H1 (cell line): ENCODE results near the gene CACNG3. TPM values are rescaled to one million over a fixed set of nuclear protein-coding genes. Genes with fewer than 3 reads are reported as not detected.

Source experiments
- CTCF ChIA-PET: fragments of 300-600 bp; sonication (Branson Sonifier 250); formaldehyde crosslinking; loops from one replicate; lab custom pipeline; 2021; ENCODE audit not compliant: partially characterized antibody; lab: Charles Lee
- POLR2A ChIA-PET: fragments of 300-600 bp; sonication (Branson Sonifier 250); formaldehyde crosslinking; loops from one replicate; lab custom pipeline; 2021; ENCODE audit warnings: inconsistent platforms; ENCODE audit not compliant: partially characterized antibody; lab: Charles Lee
- DNase-seq, 2 experiments: peaks; one replicate each; pipeline versions ENCODE4 v3.0.0 to v3.0.0-alpha.2; 2010 to 2022; ENCODE audit warnings: low spot score in 2 of 2, low read depth in 1 of 2, mixed read lengths in 1 of 2
- FAIRE-seq: peaks from 2 replicates; lab custom pipeline; 2011; peaks lifted over from hg19 to GRCh38; lab: Jason Lieb, UNC
- H2AFZ ChIP-seq: 2 replicates; pipeline ENCODE4 v1.8.1; 2012; ENCODE audit warnings: low read length, inconsistent platforms
- H2AK5ac ChIP-seq: 2 replicates; pipeline ENCODE4 v1.6.1; 2013; ENCODE audit warnings: low read depth, low read length
- H2BK120ac ChIP-seq: replicated peaks from 2 replicates; pipeline ENCODE3; 2013; ENCODE audit warnings: low read depth, low read length, inconsistent platforms
- H2BK12ac ChIP-seq: 2 replicates; pipeline ENCODE4 v1.6.1; 2013; ENCODE audit warnings: low read depth, low read length
- H2BK15ac ChIP-seq: 2 replicates; pipeline ENCODE4 v1.6.1; 2013; ENCODE audit warnings: low read length
- H2BK20ac ChIP-seq: 2 replicates; pipeline ENCODE4 v1.6.1; 2013; ENCODE audit warnings: low read length
- H2BK5ac ChIP-seq: 2 replicates; pipeline ENCODE4 v1.6.1; 2013; ENCODE audit warnings: low read depth, low read length
- H3K14ac ChIP-seq: 2 replicates; pipeline ENCODE4 v1.6.1; 2013; ENCODE audit warnings: inconsistent platforms; ENCODE audit not compliant: insufficient read length
- H3K18ac ChIP-seq: 2 replicates; pipeline ENCODE4 v1.6.1; 2013; ENCODE audit warnings: low read length; ENCODE audit errors: extremely low read depth
- H3K23ac ChIP-seq: 2 replicates; pipeline ENCODE4 v1.6.1; 2013; ENCODE audit warnings: inconsistent platforms; ENCODE audit not compliant: insufficient read length
- H3K23me2 ChIP-seq: 2 replicates; pipeline ENCODE4 v1.6.1; 2013; ENCODE audit warnings: low read depth, low read length
- H3K27ac ChIP-seq: 2 replicates; pipeline ENCODE4 v1.6.1; 2011; ENCODE audit warnings: low read depth, low read length, inconsistent platforms
- H3K27me3 ChIP-seq, 4 experiments: replicated peaks in 1 of 4; 1 replicate in 1 of 4; 2 replicates in 3 of 4; pipeline versions ENCODE4 v1.6.1 to v1.8.1; 2011 to 2013; ENCODE audit warnings: low read length in 3 of 4, mild to moderate bottlenecking in 3 of 4, inconsistent platforms in 2 of 4, mixed read lengths in 2 of 4, moderate library complexity in 1 of 4; ENCODE audit not compliant: control insufficient read depth in 3 of 4, insufficient read depth in 3 of 4; ENCODE audit errors: extremely low read depth in 1 of 4
- H3K36me3 ChIP-seq, 4 experiments: 2 replicates each; pipeline versions ENCODE4 v1.6.1 to v1.8.1; 2011 to 2013; ENCODE audit warnings: mild to moderate bottlenecking in 4 of 4, low read length in 3 of 4, moderate library complexity in 2 of 4, control low read depth in 1 of 4, inconsistent platforms in 1 of 4; ENCODE audit not compliant: insufficient read depth in 4 of 4, control insufficient read depth in 2 of 4
- H3K4ac ChIP-seq: replicated peaks from 2 replicates; pipeline ENCODE3; 2013; ENCODE audit warnings: low read length, low read depth, mixed read lengths, inconsistent platforms; ENCODE audit not compliant: insufficient read length
- H3K4me1 ChIP-seq, 4 experiments: replicated peaks in 1 of 4; 1 replicate in 1 of 4; 2 replicates in 3 of 4; pipeline versions ENCODE4 v1.6.1 to v1.8.1; 2011 to 2013; ENCODE audit warnings: low read length in 3 of 4, inconsistent platforms in 2 of 4, mixed read lengths in 1 of 4; ENCODE audit not compliant: insufficient read depth in 4 of 4, control insufficient read depth in 3 of 4
- H3K4me2 ChIP-seq, 2 experiments: 2 replicates each; pipeline versions ENCODE4 v1.6.1 to v1.8.1; 2011 to 2013; ENCODE audit warnings: low read depth in 2 of 2, low read length in 2 of 2, control low read depth in 1 of 2, inconsistent platforms in 1 of 2, mild to moderate bottlenecking in 1 of 2; ENCODE audit not compliant: insufficient read depth in 1 of 2
- H3K4me3 ChIP-seq, 4 experiments: fragments of 200-600, 300-600 bp in 1 of 4; sonication (generic), shearing (Covaris generic), sonication (Bioruptor Twin) in 1 of 4; 2 replicates each; pipeline versions ENCODE4 v1.5.1 to v1.8.1; 2011 to 2016; ENCODE audit warnings: low read length in 4 of 4, low read depth in 3 of 4, control low read depth in 2 of 4, inconsistent platforms in 2 of 4, mild to moderate bottlenecking in 2 of 4, mixed read lengths in 1 of 4, moderate library complexity in 1 of 4; ENCODE audit not compliant: insufficient read depth in 2 of 4; ENCODE audit errors: extremely low read depth in 1 of 4
- H3K56ac ChIP-seq: replicated peaks from 2 replicates; pipeline ENCODE3; 2013; ENCODE audit warnings: low read depth, mild to moderate bottlenecking, mixed read lengths, low read length, inconsistent platforms; ENCODE audit not compliant: insufficient read length
- H3K79me1 ChIP-seq: 2 replicates; pipeline ENCODE4 v1.6.1; 2013; ENCODE audit warnings: low read depth, low read length, control low read depth
- H3K79me2 ChIP-seq, 2 experiments: 2 replicates each; pipeline versions ENCODE4 v1.6.1 to v1.8.1; 2012 to 2013; ENCODE audit warnings: low read length in 2 of 2, mild to moderate bottlenecking in 2 of 2, inconsistent platforms in 1 of 2; ENCODE audit not compliant: insufficient read depth in 2 of 2, control insufficient read depth in 1 of 2
- H3K9ac ChIP-seq, 4 experiments: replicated peaks in 1 of 4; 1 replicate in 1 of 4; 2 replicates in 3 of 4; pipeline versions ENCODE4 v1.6.1 to v1.8.1; 2011 to 2013; ENCODE audit warnings: low read depth in 3 of 4, low read length in 3 of 4, control low read depth in 2 of 4, mild to moderate bottlenecking in 2 of 4, moderate library complexity in 2 of 4, inconsistent platforms in 1 of 4; ENCODE audit errors: extremely low read depth in 1 of 4
- H3K9me3 ChIP-seq, 2 experiments: 2 replicates each; pipeline versions ENCODE4 v1.6.1 to v1.8.1; 2012 to 2013; ENCODE audit warnings: mild to moderate bottlenecking in 2 of 2, moderate library complexity in 2 of 2, control low read depth in 1 of 2, inconsistent platforms in 1 of 2, low read depth in 1 of 2, low read length in 1 of 2, mixed read lengths in 1 of 2; ENCODE audit not compliant: insufficient read depth in 2 of 2
- H4K20me1 ChIP-seq, 2 experiments: replicated peaks in 1 of 2; 2 replicates each; pipeline versions ENCODE3 to v1.8.1; 2011 to 2013; ENCODE audit warnings: inconsistent platforms in 2 of 2, low read length in 2 of 2, mild to moderate bottlenecking in 1 of 2; ENCODE audit not compliant: insufficient read depth in 2 of 2, control insufficient read depth in 1 of 2
- H4K5ac ChIP-seq: 2 replicates; pipeline ENCODE4 v1.6.1; 2013; ENCODE audit warnings: low read length, low read depth, mixed read lengths, inconsistent platforms; ENCODE audit not compliant: insufficient read length
- H4K8ac ChIP-seq: 2 replicates; pipeline ENCODE4 v1.8.0; 2013; ENCODE audit warnings: mild to moderate bottlenecking, moderate library complexity, low read length, inconsistent platforms; ENCODE audit not compliant: insufficient read depth; ENCODE audit errors: extremely low read depth
- H4K91ac ChIP-seq: replicated peaks from 2 replicates; pipeline ENCODE3; 2013; ENCODE audit warnings: low read length, mixed read lengths, inconsistent platforms; ENCODE audit not compliant: insufficient read length
- CHD2 ChIP-seq: IDR thresholded peaks from 2 replicates; pipeline ENCODE4 v1.6.1; 2012; ENCODE audit warnings: low read length, improper control_type of control experiment
- HDAC6 ChIP-seq: IDR thresholded peaks from one replicate; pipeline ENCODE4 v1.7.1; 2012; ENCODE audit warnings: low read depth, mild to moderate bottlenecking, inconsistent platforms, low read length, moderate library complexity
- JUN ChIP-seq: IDR thresholded peaks from 2 replicates; pipeline ENCODE4 v1.6.1; 2011; ENCODE audit warnings: low read depth, mild to moderate bottlenecking, improper control_type of control experiment, low read length
- KDM4A ChIP-seq: IDR thresholded peaks from one replicate; pipeline ENCODE4 v1.7.1; 2012; ENCODE audit warnings: low read depth, mild to moderate bottlenecking, moderate library complexity, low read length, inconsistent platforms; ENCODE audit not compliant: severe bottlenecking
- NRF1 ChIP-seq: IDR thresholded peaks from 2 replicates; pipeline ENCODE4 v1.6.1; 2011; ENCODE audit warnings: mild to moderate bottlenecking, low read depth, low read length, improper control_type of control experiment
- POLR2AphosphoS5 ChIP-seq: IDR thresholded peaks from 2 replicates; pipeline ENCODE4 v1.6.1; 2011; ENCODE audit warnings: low read depth, low read length
- RBBP5 ChIP-seq: IDR thresholded peaks from 2 replicates; pipeline ENCODE4 v1.7.1; 2012; ENCODE audit warnings: low read depth, mild to moderate bottlenecking, inconsistent platforms, low read length, moderate library complexity, borderline replicate concordance
- RFX5 ChIP-seq: IDR thresholded peaks from 2 replicates; pipeline ENCODE4 v1.6.1; 2011; ENCODE audit warnings: low read depth, low read length, improper control_type of control experiment, borderline replicate concordance
- RNF2 ChIP-seq: fragments of 200-900, 300-1000 bp; sonication (generic); IDR thresholded peaks from 2 replicates; pipeline ENCODE4 v1.7.1; 2016; ENCODE audit warnings: borderline replicate concordance, low read depth, mild to moderate bottlenecking, antibody characterized with exemption, low read length; ENCODE audit not compliant: poor library complexity, severe bottlenecking; ENCODE audit errors: missing control alignments
- RXRA ChIP-seq: IDR thresholded peaks from 2 replicates; pipeline ENCODE4 v1.6.1; 2011; ENCODE audit warnings: low read depth, mild to moderate bottlenecking, low read length, moderate library complexity; ENCODE audit not compliant: insufficient read depth
- SP1 ChIP-seq: IDR thresholded peaks from 2 replicates; pipeline ENCODE4 v1.6.1; 2011; ENCODE audit warnings: low read depth, low read length
- YY1 ChIP-seq: IDR thresholded peaks from 2 replicates; pipeline ENCODE4 v1.6.1; 2011; ENCODE audit warnings: low read depth, mild to moderate bottlenecking, low read length
- WGBS, 2 experiments: shearing (Covaris generic) in 1 of 2; methylation state at CpG; one replicate each; pipeline versions ENCODE4 v1.1.6 to v1.1.7; 2013 to 2015; ENCODE audit warnings: low lambda C conversion rate in 2 of 2, mixed read lengths in 2 of 2, inconsistent platforms in 1 of 2, low coverage in 1 of 2, missing lambda C conversion rate in 1 of 2; ENCODE audit not compliant: insufficient replicate concordance in 2 of 2, insufficient coverage in 1 of 2, insufficient read length in 1 of 2; ENCODE audit errors: extremely low coverage in 1 of 2, missing lambda C conversion rate in 1 of 2; 5-methylcytosine and 5-hydroxymethylcytosine counted together
- polyA plus RNA-seq, 7 experiments: library from polyadenylated mRNA; depleted of rRNA in 3 of 7; stranded (reverse) in 5 of 7; unstranded in 2 of 7; fragments of >200 nt in 5 of 7; fragments of 200-250 nt in 2 of 7; gene quantifications; 1 replicate in 5 of 7; 2 replicates in 1 of 7; 4 replicates in 1 of 7; pipeline versions ENCODE4 v1.2.1 to v1.2.3, GENCODE V29; 2011 to 2013; ENCODE audit warnings: missing spikeins in 2 of 7, mixed read lengths in 2 of 7
- total RNA-seq: library from RNA; stranded (reverse); fragmentation: NEBNext Ultra II Directional; extraction: Animal tissue kit (Norgen Biotek cat#: 25700); gene quantifications from 2 replicates; pipeline ENCODE4 v1.2.1, GENCODE V29; 2021

Gene CACNG3
- total and polyA plus RNA-seq, 2 of the 8 experiments (the other 6 are each of a cell fraction or from before 2014, with no cell fraction given) = 0.12 TPM; not detected in 1

DNA sequence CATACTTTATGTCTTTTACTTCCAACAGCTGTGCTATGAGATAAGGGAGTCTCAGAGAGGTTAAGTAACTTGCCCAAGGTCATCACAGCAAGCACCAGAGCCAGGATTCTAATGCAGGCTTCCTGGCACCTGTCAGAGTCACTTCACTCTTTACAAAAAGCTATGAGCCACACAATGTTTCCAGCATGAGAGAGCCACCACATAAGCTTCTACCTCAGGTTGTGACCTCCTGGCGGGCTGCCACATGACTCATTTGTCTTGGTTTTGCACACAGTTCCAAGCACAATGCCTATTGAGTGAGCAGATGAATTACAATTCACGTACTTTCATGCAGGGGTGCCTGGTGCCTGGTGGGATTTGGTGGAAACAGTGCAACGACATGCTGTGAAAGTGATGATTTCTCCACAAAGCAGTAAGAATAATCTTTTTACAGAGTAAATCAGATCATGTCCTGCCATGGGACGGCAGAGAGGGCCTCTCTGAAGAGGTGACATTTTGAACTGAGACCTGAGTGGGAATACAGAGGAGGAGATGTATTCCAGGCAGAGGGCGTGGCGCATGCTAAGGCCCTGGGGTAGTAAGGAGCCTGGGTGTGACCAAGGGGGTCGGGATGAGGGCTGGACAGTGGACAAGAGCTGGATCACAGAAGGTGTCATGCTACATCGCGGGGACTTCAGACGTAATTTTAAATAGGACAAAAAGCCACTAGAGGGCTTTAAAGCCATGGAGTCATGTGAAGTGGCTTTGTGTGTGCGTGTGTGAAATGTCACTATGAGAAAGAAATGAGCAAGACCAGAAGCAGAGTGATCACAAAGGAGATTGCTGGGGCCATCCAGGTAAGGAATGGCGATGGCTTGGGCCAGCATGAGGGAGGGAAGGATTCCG is 53.4 kb downstream of the CACNG3 start:
- Histone ChIP-seq H3K4ac (no peak overlapping the region), H4K5ac (no peak overlapping the region), H2BK20ac (no peak overlapping the region), H3K23me2 (no peaks in the 10 kb centered on the region), H3K9ac (no peak overlapping the region), H3K36me3 (no peaks in the 10 kb centered on the region), H3K4me3 (no peak overlapping the region), H3K9me3 (no peaks in the 10 kb centered on the region), H3K79me2 (no peaks in the 10 kb centered on the region), H2BK12ac (no peak overlapping the region), H4K20me1 (no peaks in the 10 kb centered on the region), H3K56ac (no peak overlapping the region), H2AK5ac (no peak overlapping the region), H3K79me1 (no peaks in the 10 kb centered on the region), H3K4me2 (no peak overlapping the region), H3K23ac (no peak overlapping the region), H4K91ac (no peak overlapping the region), H3K4me1 (peaks cover 0 to 4% (median 0%) of the 10 kb centered on the region in 4 experiments; a peak in 1 of 7 replicates), H2BK15ac (no peak overlapping the region), H2AFZ (no peak overlapping the region), H3K18ac (no peak overlapping the region), H2BK5ac (no peak overlapping the region), H4K8ac (no peak overlapping the region), H3K27me3 (no peaks in the 10 kb centered on the region), H2BK120ac (no peak overlapping the region), H3K27ac (no peak overlapping the region), H3K14ac (no peak overlapping the region)
- DNase-seq = no peak
- 87% methylated on average over 13 of the region's 13 CpGs; no CpG with 5 or more reads in 1 of the 2 experiments for WGBS, 2 experiments
- FAIRE-seq = no peak
- ChIA-PET CTCF (interaction anchor here (0.5 to 2.2 kb wide), 11 partner anchors 8 to 239 kb away, joined by 3 to 6 read pairs (median 3); partner anchors contain the start of gene CACNG3), POLR2A (no interaction called here)
- TF ChIP-seq POLR2AphosphoS5 (no peak), HDAC6 (no peak), RNF2 (no peak), KDM4A (no peak), RXRA (no peak), JUN (no peak), RFX5 (no peak), SP1 (no peak), YY1 (no peak), CHD2 (no peak), NRF1 (no peak), RBBP5 (no peak)
